WTC11 (cell line): ENCODE results near the gene SYCN. TPM values are rescaled to one million over a fixed set of nuclear protein-coding genes. Genes with fewer than 3 reads are reported as not detected.

Experiments used
- ATAC-seq: fragments of 200-7000 bp; cut with Tn5 transposase; 2 replicates; pipeline ENCODE4 v1.10.0; 2021; ENCODE audit warnings: mild to moderate bottlenecking, moderate library complexity
- CTCF ChIA-PET: fragments of 300-600 bp; sonication (Branson Sonifier 250); formaldehyde crosslinking; loops from one replicate; lab custom pipeline; 2021; ENCODE audit warnings: antibody characterized with exemption; lab: Charles Lee
- POLR2A ChIA-PET: fragments of 350-600 bp; sonication (Branson Sonifier 250); formaldehyde crosslinking; loops from one replicate; lab custom pipeline; 2021; ENCODE audit warnings: antibody characterized with exemption; lab: Charles Lee
- DNase-seq: peaks from one replicate; pipeline ENCODE4 v3.0.0; 2021; ENCODE audit warnings: low spot score
- H3K27ac Mint-ChIP-seq: 2 replicates; pipeline ENCODE4 v1.8.0; 2021; ENCODE audit warnings: mixed read lengths
- H3K27me3 Mint-ChIP-seq: 2 replicates; pipeline ENCODE4 v1.8.0; 2021; ENCODE audit warnings: low read depth, mild to moderate bottlenecking, moderate library complexity, mixed read lengths
- H3K36me3 Mint-ChIP-seq: 2 replicates; pipeline ENCODE4 v1.8.0; 2021; ENCODE audit warnings: mixed read lengths
- H3K4me1 Mint-ChIP-seq: 2 replicates; pipeline ENCODE4 v1.8.0; 2022; ENCODE audit warnings: mixed read lengths
- H3K4me3 Mint-ChIP-seq: 2 replicates; pipeline ENCODE4 v1.8.0; 2021; ENCODE audit warnings: mild to moderate bottlenecking, moderate library complexity, mixed read lengths
- H3K9me3 Mint-ChIP-seq: 2 replicates; pipeline ENCODE4 v1.8.0; 2021; ENCODE audit warnings: mixed read lengths
- ELF4 ChIP-seq: sonication (generic); formaldehyde crosslinking; IDR thresholded peaks from 2 replicates; pipeline ENCODE4 v1.8.1; 2022; ENCODE audit warnings: low read depth, mild to moderate bottlenecking, moderate library complexity, missing genetic modification reagents
- EMX1 ChIP-seq: fragments of 250-450 bp; sonication (Bioruptor Pico); IDR thresholded peaks from 2 replicates; pipeline ENCODE4 v1.8.0; 2021; ENCODE audit warnings: mild to moderate bottlenecking
- HMGA2 ChIP-seq: fragments of 250-450 bp; sonication (Bioruptor Pico); IDR thresholded peaks from 2 replicates; pipeline ENCODE4 v1.4.0; 2021; ENCODE audit warnings: mild to moderate bottlenecking, moderate library complexity
- IRF2 ChIP-seq: sonication (generic); formaldehyde crosslinking; IDR thresholded peaks from 2 replicates; pipeline ENCODE4 v1.8.0; 2022; ENCODE audit warnings: low read depth, missing genetic modification reagents, borderline replicate concordance
- NR1H2 ChIP-seq: sonication (generic); formaldehyde crosslinking; IDR thresholded peaks from 2 replicates; pipeline ENCODE4 v1.9.0; 2021; ENCODE audit warnings: mild to moderate bottlenecking, moderate library complexity, missing genetic modification reagents
- RELA ChIP-seq: sonication (generic); formaldehyde crosslinking; IDR thresholded peaks from 2 replicates; pipeline ENCODE4 v1.8.1; 2022; ENCODE audit warnings: missing genetic modification reagents, mild to moderate bottlenecking, borderline replicate concordance
- SMAD4 ChIP-seq: sonication (generic); formaldehyde crosslinking; IDR thresholded peaks from 2 replicates; pipeline ENCODE4 v1.8.0; 2022; ENCODE audit warnings: mild to moderate bottlenecking, missing genetic modification reagents
- SOX15 ChIP-seq: fragments of 250-450 bp; sonication (Bioruptor Pico); IDR thresholded peaks from 2 replicates; pipeline ENCODE4 v1.9.0; 2021; ENCODE audit warnings: mild to moderate bottlenecking
- ZNF138 ChIP-seq: sonication (generic); formaldehyde crosslinking; conservative IDR thresholded peaks from 2 replicates; pipeline ENCODE4 v1.8.1; 2022; ENCODE audit warnings: mild to moderate bottlenecking, moderate library complexity, missing genetic modification reagents
- ZNF317 ChIP-seq: sonication (generic); formaldehyde crosslinking; IDR thresholded peaks from 2 replicates; pipeline ENCODE4 v1.8.1; 2023; ENCODE audit warnings: low read depth, mild to moderate bottlenecking, moderate library complexity, missing genetic modification reagents, borderline replicate concordance
- total RNA-seq: library from RNA; stranded (reverse); gene quantifications from 3 replicates; pipeline ENCODE4 v1.2.3, GENCODE V29; 2021
- TF ChIP-seq, protein P1 (sequence below): sonication (generic); formaldehyde crosslinking; conservative IDR thresholded peaks from 2 replicates; pipeline ENCODE4 v1.8.1; 2022; ENCODE audit warnings: mild to moderate bottlenecking, missing genetic modification reagents
- TF ChIP-seq, protein P2 (sequence below): sonication (generic); formaldehyde crosslinking; conservative IDR thresholded peaks from 2 replicates; pipeline ENCODE4 v1.8.1; 2023; ENCODE audit warnings: mild to moderate bottlenecking, low read depth, missing genetic modification reagents, moderate library complexity
- TF ChIP-seq, protein P3 (sequence below): sonication (generic); formaldehyde crosslinking; IDR thresholded peaks from 2 replicates; pipeline ENCODE4 v1.8.0; 2022; ENCODE audit warnings: mild to moderate bottlenecking, missing genetic modification reagents
- TF ChIP-seq, protein P4 (sequence below): sonication (generic); formaldehyde crosslinking; IDR thresholded peaks from 2 replicates; pipeline ENCODE4 v1.8.0; 2022; ENCODE audit warnings: mild to moderate bottlenecking, missing genetic modification reagents
- TF ChIP-seq, protein P5 (sequence below): sonication (generic); formaldehyde crosslinking; IDR thresholded peaks from 2 replicates; pipeline ENCODE4 v1.8.1; 2022; ENCODE audit warnings: low read depth, missing genetic modification reagents, borderline replicate concordance
- TF ChIP-seq, protein P6 (sequence below): sonication (generic); formaldehyde crosslinking; IDR thresholded peaks from 2 replicates; pipeline ENCODE4 v1.8.1; 2023; ENCODE audit warnings: mild to moderate bottlenecking, missing genetic modification reagents, moderate library complexity
- TF ChIP-seq, protein P7 (sequence below): fragments of 250-450 bp; sonication (Bioruptor Pico); IDR thresholded peaks from 2 replicates; pipeline ENCODE4 v1.8.0; 2021; ENCODE audit warnings: mild to moderate bottlenecking
- TF ChIP-seq, protein P8 (sequence below): sonication (generic); formaldehyde crosslinking; IDR thresholded peaks from 2 replicates; pipeline ENCODE4 v1.8.0; 2022; ENCODE audit warnings: missing genetic modification reagents
- TF ChIP-seq, protein P9 (sequence below): fragments of 250-450 bp; sonication (Bioruptor Pico); IDR thresholded peaks from 2 replicates; pipeline ENCODE4 v2.1.2; 2022; ENCODE audit warnings: mild to moderate bottlenecking, moderate library complexity
- TF ChIP-seq, protein P10 (sequence below): sonication (generic); formaldehyde crosslinking; IDR thresholded peaks from 2 replicates; pipeline ENCODE4 v1.8.0; 2023; ENCODE audit warnings: missing genetic modification reagents

Gene SYCN
- total RNA-seq, 1 experiment from 2014 or later: 0.77 TPM

DNA sequence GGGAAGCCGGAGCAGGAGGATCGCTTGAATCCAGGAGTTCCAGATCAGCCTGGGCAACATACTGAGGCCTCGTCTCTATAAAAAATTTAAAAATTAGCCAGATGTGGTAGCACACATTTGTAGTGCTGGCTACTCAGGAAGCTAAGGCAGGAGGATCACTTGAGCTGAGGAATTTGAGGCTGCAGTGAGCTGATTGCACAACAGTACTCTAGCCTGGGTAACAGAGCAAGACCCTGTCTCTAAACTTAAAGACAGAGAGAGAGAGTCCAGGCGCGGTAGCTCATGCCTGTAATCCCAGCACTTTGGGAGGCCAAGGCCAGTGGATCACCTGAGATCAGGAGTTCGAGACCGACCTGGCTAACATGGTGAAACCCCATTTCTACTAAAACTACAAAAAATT is 36.4 kb upstream of the SYCN start:
- no peaks in the 10 kb centered on the region for H3K9me3 Mint-ChIP-seq
- TF ChIP-seq SMAD4 (CRISPR knock-in tag): no peak
- TF ChIP-seq, protein P1, sequence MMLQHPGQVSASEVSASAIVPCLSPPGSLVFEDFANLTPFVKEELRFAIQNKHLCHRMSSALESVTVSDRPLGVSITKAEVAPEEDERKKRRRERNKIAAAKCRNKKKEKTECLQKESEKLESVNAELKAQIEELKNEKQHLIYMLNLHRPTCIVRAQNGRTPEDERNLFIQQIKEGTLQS (CRISPR knock-in tag): no peak
- no peak for TF ChIP-seq EMX1 (CRISPR knock-in tag)
- TF ChIP-seq, protein P2, sequence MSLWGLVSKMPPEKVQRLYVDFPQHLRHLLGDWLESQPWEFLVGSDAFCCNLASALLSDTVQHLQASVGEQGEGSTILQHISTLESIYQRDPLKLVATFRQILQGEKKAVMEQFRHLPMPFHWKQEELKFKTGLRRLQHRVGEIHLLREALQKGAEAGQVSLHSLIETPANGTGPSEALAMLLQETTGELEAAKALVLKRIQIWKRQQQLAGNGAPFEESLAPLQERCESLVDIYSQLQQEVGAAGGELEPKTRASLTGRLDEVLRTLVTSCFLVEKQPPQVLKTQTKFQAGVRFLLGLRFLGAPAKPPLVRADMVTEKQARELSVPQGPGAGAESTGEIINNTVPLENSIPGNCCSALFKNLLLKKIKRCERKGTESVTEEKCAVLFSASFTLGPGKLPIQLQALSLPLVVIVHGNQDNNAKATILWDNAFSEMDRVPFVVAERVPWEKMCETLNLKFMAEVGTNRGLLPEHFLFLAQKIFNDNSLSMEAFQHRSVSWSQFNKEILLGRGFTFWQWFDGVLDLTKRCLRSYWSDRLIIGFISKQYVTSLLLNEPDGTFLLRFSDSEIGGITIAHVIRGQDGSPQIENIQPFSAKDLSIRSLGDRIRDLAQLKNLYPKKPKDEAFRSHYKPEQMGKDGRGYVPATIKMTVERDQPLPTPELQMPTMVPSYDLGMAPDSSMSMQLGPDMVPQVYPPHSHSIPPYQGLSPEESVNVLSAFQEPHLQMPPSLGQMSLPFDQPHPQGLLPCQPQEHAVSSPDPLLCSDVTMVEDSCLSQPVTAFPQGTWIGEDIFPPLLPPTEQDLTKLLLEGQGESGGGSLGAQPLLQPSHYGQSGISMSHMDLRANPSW (CRISPR knock-in tag): no peak
- TF ChIP-seq HMGA2: no peak
- no peak for TF ChIP-seq NR1H2 (CRISPR knock-in tag)
- TF ChIP-seq ZNF138 (CRISPR knock-in tag): no peak
- no peak for TF ChIP-seq IRF2 (CRISPR knock-in tag)
- TF ChIP-seq RELA: no peak
- TF ChIP-seq, protein P3, sequence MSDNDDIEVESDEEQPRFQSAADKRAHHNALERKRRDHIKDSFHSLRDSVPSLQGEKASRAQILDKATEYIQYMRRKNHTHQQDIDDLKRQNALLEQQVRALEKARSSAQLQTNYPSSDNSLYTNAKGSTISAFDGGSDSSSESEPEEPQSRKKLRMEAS: no peak
- TF ChIP-seq, protein P4, sequence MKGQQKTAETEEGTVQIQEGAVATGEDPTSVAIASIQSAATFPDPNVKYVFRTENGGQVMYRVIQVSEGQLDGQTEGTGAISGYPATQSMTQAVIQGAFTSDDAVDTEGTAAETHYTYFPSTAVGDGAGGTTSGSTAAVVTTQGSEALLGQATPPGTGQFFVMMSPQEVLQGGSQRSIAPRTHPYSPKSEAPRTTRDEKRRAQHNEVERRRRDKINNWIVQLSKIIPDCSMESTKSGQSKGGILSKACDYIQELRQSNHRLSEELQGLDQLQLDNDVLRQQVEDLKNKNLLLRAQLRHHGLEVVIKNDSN (CRISPR knock-in tag): no peak
- TF ChIP-seq, protein P5, sequence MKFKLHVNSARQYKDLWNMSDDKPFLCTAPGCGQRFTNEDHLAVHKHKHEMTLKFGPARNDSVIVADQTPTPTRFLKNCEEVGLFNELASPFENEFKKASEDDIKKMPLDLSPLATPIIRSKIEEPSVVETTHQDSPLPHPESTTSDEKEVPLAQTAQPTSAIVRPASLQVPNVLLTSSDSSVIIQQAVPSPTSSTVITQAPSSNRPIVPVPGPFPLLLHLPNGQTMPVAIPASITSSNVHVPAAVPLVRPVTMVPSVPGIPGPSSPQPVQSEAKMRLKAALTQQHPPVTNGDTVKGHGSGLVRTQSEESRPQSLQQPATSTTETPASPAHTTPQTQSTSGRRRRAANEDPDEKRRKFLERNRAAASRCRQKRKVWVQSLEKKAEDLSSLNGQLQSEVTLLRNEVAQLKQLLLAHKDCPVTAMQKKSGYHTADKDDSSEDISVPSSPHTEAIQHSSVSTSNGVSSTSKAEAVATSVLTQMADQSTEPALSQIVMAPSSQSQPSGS: no peak
- no peak for DNase-seq

DNA sequence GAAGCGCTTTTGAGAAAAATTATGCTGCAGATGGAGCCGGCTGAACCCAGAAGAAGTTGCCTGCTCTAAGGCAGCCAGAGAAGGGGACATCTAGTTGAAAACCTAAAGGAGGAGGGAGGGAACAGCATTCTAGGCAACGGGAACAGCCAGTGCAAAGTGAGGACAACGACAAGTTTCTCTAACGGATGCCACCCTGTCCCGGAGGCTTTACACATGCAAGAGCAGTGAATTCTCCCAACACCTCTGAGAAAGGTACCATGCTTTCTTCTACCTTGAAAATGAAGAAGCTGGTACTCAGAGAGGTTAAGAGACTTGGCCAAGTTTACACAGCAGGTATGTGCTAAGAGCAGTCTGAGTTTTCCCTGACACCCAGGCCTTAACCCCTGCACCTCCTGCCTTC is 34.9 kb upstream of the SYCN start:
- H3K27ac Mint-ChIP-seq: no peak overlapping the region
- POLR2A ChIA-PET: no interaction called here
- H3K4me3 Mint-ChIP-seq: no peak overlapping the region
- H3K4me1 Mint-ChIP-seq: 0 out of 2 replicates have a peak, but pooled peaks cover 2% of the 10 kb centered on the region
- peaks cover 46% of the 10 kb centered on the region for H3K27me3 Mint-ChIP-seq
- no peaks in the 10 kb centered on the region for H3K36me3 Mint-ChIP-seq
- CTCF ChIA-PET: no interaction called here
- H3K9me3 Mint-ChIP-seq: no peaks in the 10 kb centered on the region
- ATAC-seq (no peak), DNase-seq (no peak)
- no peak for TF ChIP-seq SOX15 (CRISPR knock-in tag)
- no peak for TF ChIP-seq ELF4 (CRISPR knock-in tag)
- TF ChIP-seq, protein P6, sequence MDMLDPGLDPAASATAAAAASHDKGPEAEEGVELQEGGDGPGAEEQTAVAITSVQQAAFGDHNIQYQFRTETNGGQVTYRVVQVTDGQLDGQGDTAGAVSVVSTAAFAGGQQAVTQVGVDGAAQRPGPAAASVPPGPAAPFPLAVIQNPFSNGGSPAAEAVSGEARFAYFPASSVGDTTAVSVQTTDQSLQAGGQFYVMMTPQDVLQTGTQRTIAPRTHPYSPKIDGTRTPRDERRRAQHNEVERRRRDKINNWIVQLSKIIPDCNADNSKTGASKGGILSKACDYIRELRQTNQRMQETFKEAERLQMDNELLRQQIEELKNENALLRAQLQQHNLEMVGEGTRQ: no peak
- no peak for TF ChIP-seq ZNF317 (CRISPR knock-in tag)
- TF ChIP-seq, protein P3: no peak
- TF ChIP-seq, protein P7, sequence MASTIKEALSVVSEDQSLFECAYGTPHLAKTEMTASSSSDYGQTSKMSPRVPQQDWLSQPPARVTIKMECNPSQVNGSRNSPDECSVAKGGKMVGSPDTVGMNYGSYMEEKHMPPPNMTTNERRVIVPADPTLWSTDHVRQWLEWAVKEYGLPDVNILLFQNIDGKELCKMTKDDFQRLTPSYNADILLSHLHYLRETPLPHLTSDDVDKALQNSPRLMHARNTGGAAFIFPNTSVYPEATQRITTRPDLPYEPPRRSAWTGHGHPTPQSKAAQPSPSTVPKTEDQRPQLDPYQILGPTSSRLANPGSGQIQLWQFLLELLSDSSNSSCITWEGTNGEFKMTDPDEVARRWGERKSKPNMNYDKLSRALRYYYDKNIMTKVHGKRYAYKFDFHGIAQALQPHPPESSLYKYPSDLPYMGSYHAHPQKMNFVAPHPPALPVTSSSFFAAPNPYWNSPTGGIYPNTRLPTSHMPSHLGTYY (CRISPR knock-in tag): no peak
- TF ChIP-seq, protein P8, sequence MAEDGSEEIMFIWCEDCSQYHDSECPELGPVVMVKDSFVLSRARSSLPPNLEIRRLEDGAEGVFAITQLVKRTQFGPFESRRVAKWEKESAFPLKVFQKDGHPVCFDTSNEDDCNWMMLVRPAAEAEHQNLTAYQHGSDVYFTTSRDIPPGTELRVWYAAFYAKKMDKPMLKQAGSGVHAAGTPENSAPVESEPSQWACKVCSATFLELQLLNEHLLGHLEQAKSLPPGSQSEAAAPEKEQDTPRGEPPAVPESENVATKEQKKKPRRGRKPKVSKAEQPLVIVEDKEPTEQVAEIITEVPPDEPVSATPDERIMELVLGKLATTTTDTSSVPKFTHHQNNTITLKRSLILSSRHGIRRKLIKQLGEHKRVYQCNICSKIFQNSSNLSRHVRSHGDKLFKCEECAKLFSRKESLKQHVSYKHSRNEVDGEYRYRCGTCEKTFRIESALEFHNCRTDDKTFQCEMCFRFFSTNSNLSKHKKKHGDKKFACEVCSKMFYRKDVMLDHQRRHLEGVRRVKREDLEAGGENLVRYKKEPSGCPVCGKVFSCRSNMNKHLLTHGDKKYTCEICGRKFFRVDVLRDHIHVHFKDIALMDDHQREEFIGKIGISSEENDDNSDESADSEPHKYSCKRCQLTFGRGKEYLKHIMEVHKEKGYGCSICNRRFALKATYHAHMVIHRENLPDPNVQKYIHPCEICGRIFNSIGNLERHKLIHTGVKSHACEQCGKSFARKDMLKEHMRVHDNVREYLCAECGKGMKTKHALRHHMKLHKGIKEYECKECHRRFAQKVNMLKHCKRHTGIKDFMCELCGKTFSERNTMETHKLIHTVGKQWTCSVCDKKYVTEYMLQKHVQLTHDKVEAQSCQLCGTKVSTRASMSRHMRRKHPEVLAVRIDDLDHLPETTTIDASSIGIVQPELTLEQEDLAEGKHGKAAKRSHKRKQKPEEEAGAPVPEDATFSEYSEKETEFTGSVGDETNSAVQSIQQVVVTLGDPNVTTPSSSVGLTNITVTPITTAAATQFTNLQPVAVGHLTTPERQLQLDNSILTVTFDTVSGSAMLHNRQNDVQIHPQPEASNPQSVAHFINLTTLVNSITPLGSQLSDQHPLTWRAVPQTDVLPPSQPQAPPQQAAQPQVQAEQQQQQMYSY (CRISPR knock-in tag): no peak
- TF ChIP-seq, protein P1 (CRISPR knock-in tag): no peak
- TF ChIP-seq ZNF138 (CRISPR knock-in tag): no peak
- TF ChIP-seq, protein P9, sequence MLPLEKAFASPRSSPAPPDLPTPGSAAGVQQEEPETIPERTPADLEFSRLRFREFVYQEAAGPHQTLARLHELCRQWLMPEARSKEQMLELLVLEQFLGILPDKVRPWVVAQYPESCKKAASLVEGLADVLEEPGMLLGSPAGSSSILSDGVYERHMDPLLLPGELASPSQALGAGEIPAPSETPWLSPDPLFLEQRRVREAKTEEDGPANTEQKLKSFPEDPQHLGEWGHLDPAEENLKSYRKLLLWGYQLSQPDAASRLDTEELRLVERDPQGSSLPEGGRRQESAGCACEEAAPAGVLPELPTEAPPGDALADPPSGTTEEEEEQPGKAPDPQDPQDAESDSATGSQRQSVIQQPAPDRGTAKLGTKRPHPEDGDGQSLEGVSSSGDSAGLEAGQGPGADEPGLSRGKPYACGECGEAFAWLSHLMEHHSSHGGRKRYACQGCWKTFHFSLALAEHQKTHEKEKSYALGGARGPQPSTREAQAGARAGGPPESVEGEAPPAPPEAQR (CRISPR knock-in tag): no peak
- TF ChIP-seq, protein P10, sequence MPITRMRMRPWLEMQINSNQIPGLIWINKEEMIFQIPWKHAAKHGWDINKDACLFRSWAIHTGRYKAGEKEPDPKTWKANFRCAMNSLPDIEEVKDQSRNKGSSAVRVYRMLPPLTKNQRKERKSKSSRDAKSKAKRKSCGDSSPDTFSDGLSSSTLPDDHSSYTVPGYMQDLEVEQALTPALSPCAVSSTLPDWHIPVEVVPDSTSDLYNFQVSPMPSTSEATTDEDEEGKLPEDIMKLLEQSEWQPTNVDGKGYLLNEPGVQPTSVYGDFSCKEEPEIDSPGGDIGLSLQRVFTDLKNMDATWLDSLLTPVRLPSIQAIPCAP (CRISPR knock-in tag): no peak

More for the DNA sequence above, 36.4 kb upstream of the SYCN start:
- CTCF ChIA-PET: interaction anchor here (0.7 kb wide), 1 partner anchor 8 kb away, joined by 3 read pairs; no protein-coding TSS in a partner anchor
- no peaks in the 10 kb centered on the region for H3K36me3 Mint-ChIP-seq
- H3K27me3 Mint-ChIP-seq: peaks cover 44% of the 10 kb centered on the region
- H3K4me1 Mint-ChIP-seq: 0 out of 2 replicates have a peak, but pooled peaks cover 2% of the 10 kb centered on the region
- no peak overlapping the region for H3K27ac Mint-ChIP-seq
- H3K4me3 Mint-ChIP-seq: no peak overlapping the region
- no peak for ATAC-seq
- POLR2A ChIA-PET: no interaction called here
